ENCODE measurements around the gene RMND5B.

The RMND5B gene

DNA sequence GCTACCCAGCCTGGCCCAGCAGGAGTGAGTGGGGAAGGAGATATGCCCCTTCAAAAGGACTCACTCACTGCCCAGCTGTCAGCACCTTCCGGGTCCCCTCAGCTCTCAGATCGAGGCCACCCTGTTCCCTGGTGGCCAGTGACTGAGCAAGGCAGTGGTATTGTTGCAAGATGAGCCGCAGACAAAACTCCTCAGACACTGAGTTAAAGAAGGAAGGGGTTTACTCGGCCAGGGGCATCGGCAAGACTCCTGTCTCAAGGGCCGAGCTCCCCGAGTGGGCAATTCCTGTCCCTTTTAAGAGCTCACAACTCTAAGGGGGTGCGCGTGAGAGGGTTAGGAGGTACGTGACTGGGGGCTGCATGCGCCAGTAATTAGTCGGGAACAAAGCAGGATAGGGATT, 27.2 kb upstream of the RMND5B start:
- no peaks in the 10 kb centered on the region for H3K36me3 ChIP-seq (ENCODE audit: control insufficient read depth in 1 of 2, insufficient read depth in 2 of 2, low read length in 2 of 2)
- H3K9ac ChIP-seq (ENCODE audit: low read depth in 1 of 2, low read length in 2 of 2), result no peak overlapping the region
- H3K27me3 ChIP-seq (ENCODE audit: control insufficient read depth in 1 of 2, insufficient read depth in 2 of 2, low read length in 2 of 2), result no peaks in the 10 kb centered on the region
- H3K4me1 ChIP-seq (ENCODE audit: control insufficient read depth in 1 of 2, insufficient read depth in 2 of 2, low read length in 2 of 2), result peaks cover 3 to 7% of the 10 kb centered on the region in 2 donors
- H3K27ac ChIP-seq (ENCODE audit: low read depth, low read length), result no peak overlapping the region
- no peaks in the 10 kb centered on the region for H3K9me3 ChIP-seq (ENCODE audit: control insufficient read depth in 1 of 2, low read length in 2 of 2)
- H3K4me3 ChIP-seq (ENCODE audit: low read depth in 1 of 2, low read length in 2 of 2), result no peak overlapping the region

DNA sequence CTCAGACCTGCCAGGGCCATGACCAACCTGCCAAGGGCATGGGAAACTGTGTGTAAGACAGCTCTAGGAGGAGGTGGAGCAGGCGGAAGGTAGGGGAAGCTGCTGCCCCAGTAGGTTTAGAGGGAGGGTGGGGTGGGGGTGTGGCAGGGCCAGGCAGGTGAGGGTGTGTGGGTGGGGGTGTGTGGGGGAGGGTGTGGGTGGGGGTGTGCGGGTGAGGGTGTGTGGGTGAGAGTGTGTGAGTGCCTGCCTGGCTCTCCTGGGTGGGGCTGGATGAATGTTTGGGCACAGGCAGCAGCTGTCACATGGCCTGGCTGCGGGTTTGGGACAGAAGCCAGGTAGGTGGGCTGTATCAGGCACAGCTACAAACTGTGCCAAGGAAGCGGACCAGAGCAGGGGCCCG, 26.3 kb upstream of the RMND5B start:
- no peaks in the 10 kb centered on the region for H3K27me3 ChIP-seq (ENCODE audit: control insufficient read depth in 1 of 2, insufficient read depth in 2 of 2, low read length in 2 of 2)
- H3K9me3 ChIP-seq (ENCODE audit: control insufficient read depth in 1 of 2, low read length in 2 of 2), result no peaks in the 10 kb centered on the region
- no peak overlapping the region for H3K9ac ChIP-seq (ENCODE audit: low read depth in 1 of 2, low read length in 2 of 2)
- H3K36me3 ChIP-seq (ENCODE audit: control insufficient read depth in 1 of 2, insufficient read depth in 2 of 2, low read length in 2 of 2), result no peaks in the 10 kb centered on the region
- H3K4me1 ChIP-seq (ENCODE audit: control insufficient read depth in 1 of 2, insufficient read depth in 2 of 2, low read length in 2 of 2), result peaks cover 9 to 13% of the 10 kb centered on the region in 2 donors
- no peak overlapping the region for H3K27ac ChIP-seq (ENCODE audit: low read depth, low read length)
- H3K4me3 ChIP-seq (ENCODE audit: low read depth in 1 of 2, low read length in 2 of 2), result no peak overlapping the region

DNA sequence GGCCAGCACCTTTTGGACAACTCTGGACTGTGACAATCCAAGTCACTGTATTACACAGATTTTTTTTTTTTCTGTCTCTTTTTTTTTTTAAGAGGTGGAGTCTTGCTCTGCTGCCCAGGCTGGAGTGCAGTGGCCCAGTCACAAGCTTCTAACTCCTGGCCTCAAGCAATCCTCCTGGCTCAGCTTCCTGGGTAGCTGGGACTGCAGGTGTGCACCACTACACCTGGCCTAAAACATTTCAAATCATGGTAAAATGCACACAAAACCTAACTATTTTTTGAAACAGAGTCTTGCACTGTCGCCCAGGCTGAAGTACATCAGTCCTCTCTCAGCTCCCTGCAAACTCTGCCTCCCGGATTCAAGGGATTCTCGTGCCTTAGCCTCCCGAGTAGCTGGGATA, 24.7 kb upstream of the RMND5B start:
- no peak overlapping the region for H3K4me3 ChIP-seq (ENCODE audit: low read depth in 1 of 2, low read length in 2 of 2)
- no peak overlapping the region for H3K27ac ChIP-seq (ENCODE audit: low read depth, low read length)
- H3K36me3 ChIP-seq (ENCODE audit: control insufficient read depth in 1 of 2, insufficient read depth in 2 of 2, low read length in 2 of 2), result no peaks in the 10 kb centered on the region
- H3K9me3 ChIP-seq (ENCODE audit: control insufficient read depth in 1 of 2, low read length in 2 of 2), result no peaks in the 10 kb centered on the region
- no peaks in the 10 kb centered on the region for H3K27me3 ChIP-seq (ENCODE audit: control insufficient read depth in 1 of 2, insufficient read depth in 2 of 2, low read length in 2 of 2)
- H3K9ac ChIP-seq (ENCODE audit: low read depth in 1 of 2, low read length in 2 of 2), result no peak overlapping the region
- H3K4me1 ChIP-seq (ENCODE audit: control insufficient read depth in 1 of 2, insufficient read depth in 2 of 2, low read length in 2 of 2), result peaks cover 9 to 13% of the 10 kb centered on the region in 2 donors

DNA sequence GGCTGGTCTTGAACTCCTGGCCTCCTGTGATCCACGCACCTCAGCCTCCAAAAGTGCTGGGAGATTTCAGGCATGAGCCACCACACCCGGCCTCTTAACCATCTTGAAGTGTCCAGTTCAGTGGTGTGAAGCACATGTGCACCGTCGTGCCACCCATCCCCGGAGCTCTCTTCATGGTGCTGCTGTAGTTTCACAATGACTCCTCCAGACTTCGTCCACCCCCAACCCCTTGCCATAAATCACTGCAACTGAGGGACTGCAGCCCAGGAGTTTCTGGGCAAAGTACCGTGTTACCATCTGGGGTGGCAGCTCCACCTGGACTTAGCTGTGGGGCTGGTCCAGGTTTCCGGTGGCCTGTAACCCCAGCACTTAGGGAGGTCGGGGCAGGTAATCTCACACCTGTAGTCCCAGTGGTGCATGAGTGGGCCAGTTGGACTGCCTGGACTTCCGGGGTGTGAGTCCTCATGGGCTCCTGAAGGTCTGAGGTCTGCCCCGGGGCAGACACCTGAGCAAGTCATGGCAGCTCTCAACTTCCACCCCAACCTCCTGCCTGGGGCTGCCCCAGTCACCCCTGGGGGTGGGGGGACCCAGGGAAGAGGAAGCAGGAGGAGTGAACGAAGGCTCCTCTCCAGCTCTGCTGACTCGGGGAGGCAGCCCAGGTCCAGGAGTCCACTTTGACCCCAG, 24.1 kb upstream of the RMND5B start:
- Histone ChIP-seq H3K4me1 (ENCODE audit: control insufficient read depth in 1 of 2, insufficient read depth in 2 of 2, low read length in 2 of 2) (peaks cover 9 to 13% of the 10 kb centered on the region in 2 donors), H3K9me3 (ENCODE audit: control insufficient read depth in 1 of 2, low read length in 2 of 2) (no peaks in the 10 kb centered on the region), H3K27ac (ENCODE audit: low read depth, low read length) (no peak overlapping the region), H3K9ac (ENCODE audit: low read depth in 1 of 2, low read length in 2 of 2) (no peak overlapping the region), H3K4me3 (ENCODE audit: low read depth in 1 of 2, low read length in 2 of 2) (no peak overlapping the region), H3K36me3 (ENCODE audit: control insufficient read depth in 1 of 2, insufficient read depth in 2 of 2, low read length in 2 of 2) (no peaks in the 10 kb centered on the region), H3K27me3 (ENCODE audit: control insufficient read depth in 1 of 2, insufficient read depth in 2 of 2, low read length in 2 of 2) (no peaks in the 10 kb centered on the region)

DNA sequence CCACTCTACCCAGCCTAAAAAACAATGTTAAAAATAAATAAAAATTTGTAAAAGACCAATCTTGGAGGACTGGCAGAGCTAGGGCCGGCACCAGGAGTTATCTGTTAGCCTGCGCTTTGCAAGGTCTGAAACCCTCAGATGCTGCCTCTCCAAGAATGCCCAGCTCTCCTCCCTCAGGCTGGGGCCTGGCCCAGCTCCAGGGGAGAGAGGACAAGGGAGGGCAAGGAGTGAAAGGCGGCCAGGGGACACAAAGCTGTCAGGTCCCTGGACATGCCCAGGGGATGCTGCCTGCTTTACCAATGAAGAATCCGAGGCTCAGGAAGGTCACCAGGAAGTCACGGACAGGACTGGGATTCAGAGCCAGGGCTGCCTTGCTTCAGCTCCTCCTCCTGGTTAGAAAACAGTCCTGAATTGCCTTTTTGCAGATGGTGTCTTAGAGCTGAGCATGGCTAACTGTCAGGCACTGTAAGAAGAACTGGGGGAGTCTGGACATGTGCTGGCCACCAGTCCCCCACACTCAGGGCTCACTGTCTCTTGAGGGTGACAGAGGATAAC, 23.0 kb upstream of the RMND5B start:
- Histone ChIP-seq H3K27ac (ENCODE audit: low read depth, low read length) (no peak overlapping the region), H3K36me3 (ENCODE audit: control insufficient read depth in 1 of 2, insufficient read depth in 2 of 2, low read length in 2 of 2) (no peaks in the 10 kb centered on the region), H3K4me1 (ENCODE audit: control insufficient read depth in 1 of 2, insufficient read depth in 2 of 2, low read length in 2 of 2) (peaks cover 9 to 13% of the 10 kb centered on the region in 2 donors), H3K4me3 (ENCODE audit: low read depth in 1 of 2, low read length in 2 of 2) (no peak overlapping the region), H3K9me3 (ENCODE audit: control insufficient read depth in 1 of 2, low read length in 2 of 2) (no peaks in the 10 kb centered on the region), H3K27me3 (ENCODE audit: control insufficient read depth in 1 of 2, insufficient read depth in 2 of 2, low read length in 2 of 2) (peaks cover 0 to 6% of the 10 kb centered on the region in 2 donors), H3K9ac (ENCODE audit: low read depth in 1 of 2, low read length in 2 of 2) (no peak overlapping the region)

DNA sequence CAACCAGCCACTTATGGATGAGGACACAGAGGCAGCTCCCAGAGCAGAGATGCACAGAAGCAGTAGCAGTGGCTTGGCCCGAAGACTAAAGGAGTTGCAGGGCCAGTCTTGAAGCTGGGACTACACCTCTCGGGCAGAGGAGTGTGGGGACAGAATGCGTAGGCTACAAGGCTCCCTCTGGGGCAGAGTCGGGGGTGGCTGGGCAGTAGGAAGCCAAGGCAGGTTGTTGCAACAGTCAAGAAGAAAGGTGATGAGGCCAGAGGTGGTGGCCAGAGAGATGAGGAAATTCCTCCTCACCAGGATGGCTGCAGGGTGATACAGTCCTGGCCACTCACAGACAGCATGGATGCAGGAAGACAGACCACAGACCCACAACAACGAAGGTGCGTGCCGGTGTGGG, 22.4 kb upstream of the RMND5B start:
- Histone ChIP-seq H3K4me1 (ENCODE audit: control insufficient read depth in 1 of 2, insufficient read depth in 2 of 2, low read length in 2 of 2) (peaks cover 9 to 13% of the 10 kb centered on the region in 2 donors), H3K4me3 (ENCODE audit: low read depth in 1 of 2, low read length in 2 of 2) (no peak overlapping the region), H3K27ac (ENCODE audit: low read depth, low read length) (no peak overlapping the region), H3K9me3 (ENCODE audit: control insufficient read depth in 1 of 2, low read length in 2 of 2) (no peaks in the 10 kb centered on the region), H3K9ac (ENCODE audit: low read depth in 1 of 2, low read length in 2 of 2) (no peak overlapping the region), H3K36me3 (ENCODE audit: control insufficient read depth in 1 of 2, insufficient read depth in 2 of 2, low read length in 2 of 2) (no peaks in the 10 kb centered on the region), H3K27me3 (ENCODE audit: control insufficient read depth in 1 of 2, insufficient read depth in 2 of 2, low read length in 2 of 2) (peaks cover 0 to 8% of the 10 kb centered on the region in 2 donors)

DNA sequence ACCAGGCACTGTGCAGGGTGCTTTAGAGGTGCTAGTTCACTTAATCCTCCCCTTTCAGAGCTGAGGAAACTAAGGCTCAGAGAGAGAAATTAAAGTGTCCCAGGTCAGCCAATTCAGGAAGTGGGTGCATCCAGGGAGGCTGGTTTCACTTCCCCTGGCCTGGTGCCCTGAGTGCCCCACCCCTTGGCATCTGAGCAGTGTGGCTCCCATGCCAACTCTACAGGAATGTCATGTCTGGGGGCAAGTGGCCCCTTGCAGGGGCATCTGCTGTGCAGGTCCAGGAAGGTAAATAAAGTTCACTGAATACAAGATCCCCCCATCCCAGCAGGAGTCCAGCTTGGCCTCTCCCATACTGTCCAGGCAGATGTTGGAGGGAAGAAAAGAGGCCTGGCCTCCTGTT, 21.8 kb upstream of the RMND5B start:
- Histone ChIP-seq H3K9me3 (ENCODE audit: control insufficient read depth in 1 of 2, low read length in 2 of 2) (no peaks in the 10 kb centered on the region), H3K27ac (ENCODE audit: low read depth, low read length) (no peak overlapping the region), H3K27me3 (ENCODE audit: control insufficient read depth in 1 of 2, insufficient read depth in 2 of 2, low read length in 2 of 2) (peaks cover 2 to 9% of the 10 kb centered on the region in 2 donors), H3K36me3 (ENCODE audit: control insufficient read depth in 1 of 2, insufficient read depth in 2 of 2, low read length in 2 of 2) (no peaks in the 10 kb centered on the region), H3K4me1 (ENCODE audit: control insufficient read depth in 1 of 2, insufficient read depth in 2 of 2, low read length in 2 of 2) (peaks cover 10 to 13% of the 10 kb centered on the region in 2 donors), H3K4me3 (ENCODE audit: low read depth in 1 of 2, low read length in 2 of 2) (no peak overlapping the region), H3K9ac (ENCODE audit: low read depth in 1 of 2, low read length in 2 of 2) (no peak overlapping the region)

DNA sequence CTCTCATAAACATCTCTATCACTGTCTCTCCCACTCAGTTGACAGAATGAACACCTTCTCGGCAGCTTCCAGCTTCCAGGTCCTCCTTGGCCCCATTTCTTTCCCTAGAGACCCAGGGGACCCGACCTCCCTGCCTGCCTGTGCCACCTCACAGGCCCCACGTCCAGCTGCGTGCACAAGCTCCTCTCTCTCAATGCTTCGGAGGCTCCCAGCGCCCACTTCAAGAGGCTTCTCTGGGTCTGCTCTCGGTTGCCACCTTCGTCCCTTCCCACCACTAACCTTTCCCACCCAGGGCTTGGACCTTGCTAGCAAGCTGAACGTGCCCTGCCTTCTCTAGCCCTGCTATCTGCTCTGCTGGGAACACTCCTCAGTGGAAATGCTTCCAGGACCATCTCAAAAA, 20.3 kb upstream of the RMND5B start:
- no peaks in the 10 kb centered on the region for H3K36me3 ChIP-seq (ENCODE audit: control insufficient read depth in 1 of 2, insufficient read depth in 2 of 2, low read length in 2 of 2)
- peaks cover 23 to 24% of the 10 kb centered on the region in 2 donors for H3K4me1 ChIP-seq (ENCODE audit: control insufficient read depth in 1 of 2, insufficient read depth in 2 of 2, low read length in 2 of 2)
- no peaks in the 10 kb centered on the region for H3K9me3 ChIP-seq (ENCODE audit: control insufficient read depth in 1 of 2, low read length in 2 of 2)
- H3K27ac ChIP-seq (ENCODE audit: low read depth, low read length), result no peak overlapping the region
- peaks cover 17 to 24% of the 10 kb centered on the region in 2 donors for H3K27me3 ChIP-seq (ENCODE audit: control insufficient read depth in 1 of 2, insufficient read depth in 2 of 2, low read length in 2 of 2)
- no peak overlapping the region for H3K4me3 ChIP-seq (ENCODE audit: low read depth in 1 of 2, low read length in 2 of 2)
- H3K9ac ChIP-seq (ENCODE audit: low read depth in 1 of 2, low read length in 2 of 2), result no peak overlapping the region

DNA sequence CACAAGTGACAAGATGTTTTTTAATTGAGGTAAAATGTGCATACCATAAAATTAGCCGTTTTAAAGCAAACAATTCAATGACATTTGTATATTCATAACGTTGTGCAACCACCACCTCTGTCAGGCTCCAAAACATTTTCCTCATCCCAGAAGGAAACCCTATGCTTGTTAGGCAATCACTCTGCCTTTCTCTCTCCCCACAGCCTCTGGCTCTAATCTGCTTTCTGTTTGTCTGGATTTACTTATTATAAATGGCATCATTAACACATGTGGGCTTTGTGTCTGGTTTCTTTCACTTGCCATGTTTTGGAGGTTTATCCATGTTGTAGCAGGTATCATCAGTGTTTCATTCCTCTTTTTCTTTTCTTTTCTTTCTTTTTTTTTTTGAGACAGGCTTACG, 18.9 kb upstream of the RMND5B start:
- no peaks in the 10 kb centered on the region for H3K9me3 ChIP-seq (ENCODE audit: control insufficient read depth in 1 of 2, low read length in 2 of 2)
- H3K27me3 ChIP-seq (ENCODE audit: control insufficient read depth in 1 of 2, insufficient read depth in 2 of 2, low read length in 2 of 2), result peaks cover 30 to 38% of the 10 kb centered on the region in 2 donors
- H3K9ac ChIP-seq (ENCODE audit: low read depth in 1 of 2, low read length in 2 of 2), result no peak overlapping the region
- no peak overlapping the region for H3K27ac ChIP-seq (ENCODE audit: low read depth, low read length)
- H3K4me1 ChIP-seq (ENCODE audit: control insufficient read depth in 1 of 2, insufficient read depth in 2 of 2, low read length in 2 of 2), result peaks cover 25 to 26% of the 10 kb centered on the region in 2 donors
- no peak overlapping the region for H3K4me3 ChIP-seq (ENCODE audit: low read depth in 1 of 2, low read length in 2 of 2)
- H3K36me3 ChIP-seq (ENCODE audit: control insufficient read depth in 1 of 2, insufficient read depth in 2 of 2, low read length in 2 of 2), result no peaks in the 10 kb centered on the region

DNA sequence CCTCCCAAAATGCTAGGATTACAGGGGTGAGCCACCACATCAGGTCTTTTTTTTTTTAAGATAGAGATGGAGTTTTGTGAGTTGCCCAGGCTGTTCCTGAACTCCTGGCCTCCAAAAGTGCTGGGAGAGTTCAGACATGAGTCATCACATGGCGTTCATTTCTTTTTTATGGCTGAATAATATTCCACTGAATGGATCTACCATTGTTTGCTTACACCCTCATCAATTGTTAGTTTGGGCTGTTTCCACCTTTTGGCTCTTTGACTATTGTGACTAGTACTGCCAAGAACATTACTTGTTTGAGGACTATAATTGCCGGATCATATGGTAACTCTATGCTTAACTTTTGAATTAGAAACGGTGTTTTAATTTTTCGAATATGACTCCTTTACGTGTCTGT, 18.3 kb upstream of the RMND5B start:
- H3K27me3 ChIP-seq (ENCODE audit: control insufficient read depth in 1 of 2, insufficient read depth in 2 of 2, low read length in 2 of 2), result peaks cover 35 to 43% of the 10 kb centered on the region in 2 donors
- H3K27ac ChIP-seq (ENCODE audit: low read depth, low read length), result no peak overlapping the region
- H3K9ac ChIP-seq (ENCODE audit: low read depth in 1 of 2, low read length in 2 of 2), result no peak overlapping the region
- no peaks in the 10 kb centered on the region for H3K9me3 ChIP-seq (ENCODE audit: control insufficient read depth in 1 of 2, low read length in 2 of 2)
- H3K4me3 ChIP-seq (ENCODE audit: low read depth in 1 of 2, low read length in 2 of 2), result no peak overlapping the region
- H3K4me1 ChIP-seq (ENCODE audit: control insufficient read depth in 1 of 2, insufficient read depth in 2 of 2, low read length in 2 of 2), result peaks cover 25 to 26% of the 10 kb centered on the region in 2 donors
- H3K36me3 ChIP-seq (ENCODE audit: control insufficient read depth in 1 of 2, insufficient read depth in 2 of 2, low read length in 2 of 2), result no peaks in the 10 kb centered on the region

Data from duodenal mucosa (tissue), 2 donors.